Caco-2 (cell line): ENCODE data around the gene RFNG. TPM values are rescaled to one million over a fixed set of nuclear protein-coding genes. Genes with fewer than 3 reads are reported as not detected.

Experiments
- BruUV-seq: library from RNA; stranded (reverse); fragments of 400-500 nt; replicated peaks from 2 replicates; lab custom pipeline; 2021; lab: Mats Ljungman, UMichigan
- CTCF ChIA-PET: fragments of 300-600 bp; sonication (Branson Sonifier 250); formaldehyde crosslinking; loops from one replicate; lab custom pipeline; 2022; ENCODE audit warnings: antibody characterized with exemption; lab: Charles Lee
- POLR2A ChIA-PET: fragments of 300-600 bp; sonication (Branson Sonifier 250); formaldehyde crosslinking; loops from one replicate; lab custom pipeline; 2022; ENCODE audit warnings: antibody characterized with exemption; lab: Charles Lee
- DNase-seq, 2 experiments: peaks; one replicate each; pipeline versions ENCODE4 v3.0.0 to v3.0.0-alpha.2; 2020 to 2022
- H3K27me3 ChIP-seq: replicated peaks from 2 replicates; pipeline ENCODE4 v1.6.0; 2011; ENCODE audit warnings: low read length; ENCODE audit not compliant: control insufficient read depth, insufficient read depth
- H3K36me3 ChIP-seq: 2 replicates; pipeline ENCODE4 v1.5.1; 2011; ENCODE audit warnings: low read length; ENCODE audit not compliant: control insufficient read depth, insufficient read depth
- H3K4me1 ChIP-seq: fragments of 250-450 bp; sonication (Bioruptor Pico); 2 replicates; pipeline ENCODE4 v1.5.1; 2020; ENCODE audit warnings: mild to moderate bottlenecking
- H3K4me3 ChIP-seq: 2 replicates; pipeline ENCODE4 v1.5.1; 2011; ENCODE audit warnings: low read depth, mild to moderate bottlenecking, control low read depth, low read length
- H3K9me3 ChIP-seq: fragments of 250-450 bp; sonication (Bioruptor Pico); 2 replicates; pipeline ENCODE4 v1.5.1; 2020; ENCODE audit warnings: mild to moderate bottlenecking, moderate library complexity
- H3K27ac Mint-ChIP-seq: one replicate; pipeline ENCODE4 v1.8.0; 2022; ENCODE audit warnings: mixed read lengths; ENCODE audit not compliant: unreplicated experiment
- H3K27me3 Mint-ChIP-seq: one replicate; pipeline ENCODE4 v1.8.0; 2022; ENCODE audit warnings: mixed read lengths; ENCODE audit not compliant: insufficient read depth, unreplicated experiment
- H3K36me3 Mint-ChIP-seq: one replicate; pipeline ENCODE4 v1.8.0; 2022; ENCODE audit warnings: mild to moderate bottlenecking, mixed read lengths; ENCODE audit not compliant: insufficient read depth, unreplicated experiment
- H3K4me1 Mint-ChIP-seq: one replicate; pipeline ENCODE4 v1.8.0; 2022; ENCODE audit warnings: low read depth, mixed read lengths; ENCODE audit not compliant: unreplicated experiment
- H3K4me3 Mint-ChIP-seq: one replicate; pipeline ENCODE4 v1.8.0; 2022; ENCODE audit warnings: mild to moderate bottlenecking, moderate library complexity, mixed read lengths; ENCODE audit not compliant: unreplicated experiment
- H3K9me3 Mint-ChIP-seq: one replicate; pipeline ENCODE4 v1.8.0; 2022; ENCODE audit warnings: mixed read lengths; ENCODE audit not compliant: unreplicated experiment
- intact Hi-C: fragments of 100-400 bp; cut with micrococcal nuclease; formaldehyde crosslinking; loops from one replicate; pipeline ENCODE4 v1.10.0; 2022; ENCODE audit not compliant: unreplicated experiment
- total RNA-seq: library from RNA; stranded (reverse); gene quantifications from 2 replicates; pipeline ENCODE4 v1.2.3, GENCODE V29; 2022
- TF ChIP-seq, protein P1 (sequence below), 2 experiments: fragments of 200-600 bp in 1 of 2; IDR thresholded peaks; 1 replicate in 1 of 2; 2 replicates in 1 of 2; pipeline versions ENCODE4 v1.5.1 to v1.8.0; 2011 to 2022; ENCODE audit warnings: antibody characterized with exemption in 1 of 2, control low read depth in 1 of 2, inconsistent platforms in 1 of 2, low read depth in 1 of 2, low read length in 1 of 2, mild to moderate bottlenecking in 1 of 2, moderate library complexity in 1 of 2; ENCODE audit not compliant: insufficient read depth in 1 of 2, severe bottlenecking in 1 of 2, unreplicated experiment in 1 of 2

Gene RFNG
- total RNA-seq, 1 experiment from 2014 or later, result 35.5 TPM

GRCh38 chr17:82062076-82062983 is 10.7 kb upstream of the RFNG start:
- no peaks in the 10 kb centered on the region for H3K27me3 ChIP-seq
- H3K4me1 ChIP-seq, result peaks cover 12% of the 10 kb centered on the region
- Mint-ChIP-seq H3K27ac (no peak overlapping the region), H3K36me3 (peaks cover 49% of the 10 kb centered on the region), H3K4me3 (no peak overlapping the region), H3K4me1 (no peaks in the 10 kb centered on the region), H3K9me3 (no peaks in the 10 kb centered on the region), H3K27me3 (no peaks in the 10 kb centered on the region)
- POLR2A ChIA-PET, result no interaction called here
- intact Hi-C loops, result no loop called here
- H3K36me3 ChIP-seq, result peaks cover 3% of the 10 kb centered on the region; the same call in 1 of the 2 replicates
- CTCF ChIA-PET, result interaction anchor here (0.7 to 2.0 kb wide), 4 partner anchors 11 to 374 kb away, joined by 3 to 7 read pairs (median 4); no protein-coding TSS in a partner anchor
- H3K4me3 ChIP-seq, result no peak overlapping the region
- DNase-seq, result no peak
- no TSS peak for BruUV-seq
- TF ChIP-seq, protein P1, sequence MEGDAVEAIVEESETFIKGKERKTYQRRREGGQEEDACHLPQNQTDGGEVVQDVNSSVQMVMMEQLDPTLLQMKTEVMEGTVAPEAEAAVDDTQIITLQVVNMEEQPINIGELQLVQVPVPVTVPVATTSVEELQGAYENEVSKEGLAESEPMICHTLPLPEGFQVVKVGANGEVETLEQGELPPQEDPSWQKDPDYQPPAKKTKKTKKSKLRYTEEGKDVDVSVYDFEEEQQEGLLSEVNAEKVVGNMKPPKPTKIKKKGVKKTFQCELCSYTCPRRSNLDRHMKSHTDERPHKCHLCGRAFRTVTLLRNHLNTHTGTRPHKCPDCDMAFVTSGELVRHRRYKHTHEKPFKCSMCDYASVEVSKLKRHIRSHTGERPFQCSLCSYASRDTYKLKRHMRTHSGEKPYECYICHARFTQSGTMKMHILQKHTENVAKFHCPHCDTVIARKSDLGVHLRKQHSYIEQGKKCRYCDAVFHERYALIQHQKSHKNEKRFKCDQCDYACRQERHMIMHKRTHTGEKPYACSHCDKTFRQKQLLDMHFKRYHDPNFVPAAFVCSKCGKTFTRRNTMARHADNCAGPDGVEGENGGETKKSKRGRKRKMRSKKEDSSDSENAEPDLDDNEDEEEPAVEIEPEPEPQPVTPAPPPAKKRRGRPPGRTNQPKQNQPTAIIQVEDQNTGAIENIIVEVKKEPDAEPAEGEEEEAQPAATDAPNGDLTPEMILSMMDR (IDR thresholded peaks at IDR 0.05; ENCODE audit: insufficient read depth in 1 of 2, low read depth in 1 of 2, low read length in 1 of 2, severe bottlenecking in 1 of 2, unreplicated experiment in 1 of 2), result no peak
- no peaks in the 10 kb centered on the region for H3K9me3 ChIP-seq

DNA sequence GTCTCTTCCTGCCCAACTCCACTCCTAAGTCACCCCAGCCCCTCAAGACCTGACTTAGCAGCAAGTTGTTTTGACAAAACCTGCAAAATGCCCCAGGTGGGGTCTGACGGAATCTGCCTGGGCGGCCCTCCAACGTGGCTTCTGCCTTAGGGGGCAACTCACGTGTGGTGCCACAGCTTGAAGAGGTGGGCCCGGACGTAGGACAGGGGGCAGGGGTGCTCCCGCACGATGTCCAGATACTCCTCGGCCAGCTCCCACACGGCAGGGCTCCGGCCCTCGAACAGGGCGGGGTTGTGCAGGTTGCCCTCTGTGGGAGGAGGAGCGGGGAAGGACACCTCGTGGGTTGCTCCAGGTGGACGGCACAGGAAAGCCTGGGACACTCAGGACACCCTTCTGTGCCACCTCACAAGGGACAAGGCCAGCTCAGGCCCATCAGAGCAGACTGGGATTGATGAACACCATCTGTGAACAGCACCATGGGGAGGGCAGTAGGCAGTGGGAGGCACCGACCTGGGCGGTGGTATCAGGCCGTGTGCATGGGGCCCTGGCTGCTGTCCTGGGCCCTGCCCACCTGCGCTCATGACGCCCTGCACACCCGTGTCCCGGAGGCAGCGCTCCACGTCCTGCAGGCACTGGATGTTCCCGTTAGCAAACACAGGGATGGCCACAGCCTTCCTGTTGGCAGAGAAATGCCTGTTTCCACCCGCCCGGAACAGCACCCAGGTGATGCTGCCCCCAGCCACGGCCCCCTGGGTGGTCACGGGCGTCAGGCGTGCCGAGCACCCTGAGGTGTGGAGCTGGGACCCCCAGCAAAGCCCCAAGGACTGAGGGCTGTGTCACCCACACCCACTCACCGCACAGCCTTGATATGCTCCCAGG is 9.7 kb upstream of the RFNG start:
- H3K9me3 ChIP-seq, result no peaks in the 10 kb centered on the region
- H3K4me3 Mint-ChIP-seq, result no peak overlapping the region
- no peak overlapping the region for H3K27ac Mint-ChIP-seq
- DNase-seq, result no peak
- H3K36me3 Mint-ChIP-seq, result peaks cover 60% of the 10 kb centered on the region
- no peak overlapping the region for H3K4me3 ChIP-seq
- no peaks in the 10 kb centered on the region for H3K27me3 ChIP-seq
- intact Hi-C loops, result no loop called here
- BruUV-seq, result no TSS peak
- peaks cover 10% of the 10 kb centered on the region for H3K4me1 ChIP-seq
- H3K9me3 Mint-ChIP-seq, result no peaks in the 10 kb centered on the region
- no peaks in the 10 kb centered on the region for H3K4me1 Mint-ChIP-seq
- H3K27me3 Mint-ChIP-seq, result no peaks in the 10 kb centered on the region
- ChIA-PET CTCF (interaction anchor here (0.7 to 2.0 kb wide), 3 partner anchors 12 to 31 kb away, joined by 4 to 7 read pairs (median 5); no protein-coding TSS in a partner anchor), POLR2A (no interaction called here)
- TF ChIP-seq, protein P1 (IDR thresholded peaks at IDR 0.05; ENCODE audit: insufficient read depth in 1 of 2, low read depth in 1 of 2, low read length in 1 of 2, severe bottlenecking in 1 of 2, unreplicated experiment in 1 of 2), result no peak
- H3K36me3 ChIP-seq, result peaks cover 3% of the 10 kb centered on the region

DNA sequence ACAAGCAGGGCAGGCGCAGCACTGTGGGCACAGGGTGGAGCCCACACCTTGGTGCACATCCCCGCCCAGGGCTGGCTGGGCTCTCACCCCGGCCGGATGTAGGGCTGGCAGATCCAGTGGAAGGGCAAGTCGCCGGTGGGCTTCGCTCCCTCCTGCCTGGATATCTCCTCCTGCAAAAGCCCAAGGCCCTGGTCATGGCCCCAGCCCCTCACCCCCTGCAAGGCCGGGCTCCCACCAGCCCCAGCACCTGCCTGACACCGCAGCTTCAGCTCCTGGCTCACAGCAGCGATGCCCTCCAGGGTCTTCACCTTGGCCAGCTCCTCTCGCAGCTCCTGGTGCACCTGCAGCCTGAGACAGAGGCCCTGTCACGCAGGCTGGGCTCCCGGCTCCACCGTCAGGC is 9.0 kb upstream of the RFNG start:
- no peak overlapping the region for H3K4me3 ChIP-seq
- Mint-ChIP-seq H3K36me3 (peaks cover 67% of the 10 kb centered on the region), H3K9me3 (no peaks in the 10 kb centered on the region), H3K27ac (no peak overlapping the region), H3K4me1 (no peaks in the 10 kb centered on the region), H3K27me3 (no peaks in the 10 kb centered on the region), H3K4me3 (no peak overlapping the region)
- 0 out of 2 replicates have a peak, but pooled peaks cover 5% of the 10 kb centered on the region for H3K4me1 ChIP-seq
- H3K27me3 ChIP-seq, result no peaks in the 10 kb centered on the region
- no TSS peak for BruUV-seq
- intact Hi-C loops, result no loop called here
- H3K36me3 ChIP-seq, result peaks cover 3% of the 10 kb centered on the region
- no peaks in the 10 kb centered on the region for H3K9me3 ChIP-seq
- ChIA-PET POLR2A (interaction anchor here (0.6 kb wide), 1 partner anchor 145 kb away, joined by 3 read pairs; no protein-coding TSS in a partner anchor), CTCF (interaction anchor here (1.7 kb wide), 1 partner anchor 30 kb away, joined by 5 read pairs; no protein-coding TSS in a partner anchor)
- TF ChIP-seq, protein P1 (IDR thresholded peaks at IDR 0.05; ENCODE audit: insufficient read depth in 1 of 2, low read depth in 1 of 2, low read length in 1 of 2, severe bottlenecking in 1 of 2, unreplicated experiment in 1 of 2), result no peak
- no peak for DNase-seq
